Lower lobe of right lung (tissue), 2 donors: ENCODE results near the gene SYT17. TPM values are rescaled to one million over a fixed set of nuclear protein-coding genes. Genes with fewer than 3 reads are reported as not detected.

Experiments
- ATAC-seq, 2 donors: fragments of 200-7000 bp; cut with Tn5 transposase; one replicate each; pipeline ENCODE4 v1.9.1; 2020 to 2022; ENCODE audit warnings: mild to moderate bottlenecking in 2 of 2, moderate library complexity in 2 of 2
- DNase-seq: peaks from one replicate; pipeline ENCODE4 v3.0.0-alpha.2; 2020
- H3K27ac ChIP-seq: fragments of 200-600 bp; one replicate; pipeline ENCODE4 v1.8.0; 2022
- H3K27me3 ChIP-seq: fragments of 200-600 bp; one replicate; pipeline ENCODE4 v1.8.0; 2022; ENCODE audit warnings: low read depth
- H3K36me3 ChIP-seq: fragments of 200-600 bp; one replicate; pipeline ENCODE4 v1.8.0; 2022; ENCODE audit warnings: mild to moderate bottlenecking
- H3K4me1 ChIP-seq: fragments of 200-600 bp; one replicate; pipeline ENCODE4 v1.8.0; 2022
- H3K4me3 ChIP-seq: fragments of 200-600 bp; one replicate; pipeline ENCODE4 v1.8.0; 2022; ENCODE audit warnings: mild to moderate bottlenecking
- H3K9me3 ChIP-seq: fragments of 200-600 bp; one replicate; pipeline ENCODE4 v1.8.0; 2022
- CTCF ChIP-seq: fragments of 200-600 bp; IDR thresholded peaks from one replicate; pipeline ENCODE4 v1.8.0; 2022; ENCODE audit warnings: antibody characterized with exemption, mild to moderate bottlenecking
- intact Hi-C: fragments of 100-400 bp; cut with DNase I; formaldehyde crosslinking; loops from one replicate; pipeline ENCODE4 v1.11.0; 2022
- total RNA-seq: library from RNA; stranded (reverse); fragmentation: NEBNext Ultra II Directional; extraction: Animal tissue kit (Norgen Biotek cat#: 25700); gene quantifications from one replicate; pipeline ENCODE4 v1.2.1, GENCODE V29; 2021
- donor health status: DM: no; HTN: yes; CAD: no; lungs with severe emphysema.

Gene SYT17
- total RNA-seq, 1 donor from 2014 or later: 11.8 TPM

- intact Hi-C loops: no loop called here
- TF ChIP-seq CTCF: no peak
- ATAC-seq (no peak), DNase-seq (no peak)
- Histone ChIP-seq H3K27me3 (no peaks in the 10 kb centered on the region), H3K4me1 (no peaks in the 10 kb centered on the region), H3K27ac (no peak overlapping the region), H3K4me3 (no peak overlapping the region), H3K36me3 (peaks cover 9% of the 10 kb centered on the region), H3K9me3 (peaks cover 10% of the 10 kb centered on the region)
Measured at GRCh38 chr16:19230575-19230974, 62.5 kb downstream of the SYT17 start.

GRCh38 chr16:19231881-19232280, 63.8 kb downstream of the SYT17 start:
- no peak for DNase-seq
- ATAC-seq: no peak
- peaks cover 14% of the 10 kb centered on the region for H3K9me3 ChIP-seq
- intact Hi-C loops: no loop called here
- no peaks in the 10 kb centered on the region for H3K4me1 ChIP-seq
- TF ChIP-seq CTCF: no peak
- no peak overlapping the region for H3K27ac ChIP-seq
- no peaks in the 10 kb centered on the region for H3K27me3 ChIP-seq
- no peak overlapping the region for H3K4me3 ChIP-seq
- no peaks in the 10 kb centered on the region for H3K36me3 ChIP-seq

- no peak for ATAC-seq
- H3K27ac ChIP-seq: no peak overlapping the region
- no peaks in the 10 kb centered on the region for H3K36me3 ChIP-seq
- no peak for TF ChIP-seq CTCF
- peaks cover 14% of the 10 kb centered on the region for H3K9me3 ChIP-seq
- intact Hi-C loops: no loop called here
- no peak for DNase-seq
- H3K4me1 ChIP-seq: no peaks in the 10 kb centered on the region
- no peaks in the 10 kb centered on the region for H3K27me3 ChIP-seq
- no peak overlapping the region for H3K4me3 ChIP-seq
Measured at GRCh38 chr16:19232988-19233387, 64.9 kb downstream of the SYT17 start.

GRCh38 chr16:19235478-19235877, 67.4 kb downstream of the SYT17 start:
- peaks cover 14% of the 10 kb centered on the region for H3K9me3 ChIP-seq
- H3K4me3 ChIP-seq: no peak overlapping the region
- DNase-seq (no peak), ATAC-seq (no peak)
- intact Hi-C loops: no loop called here
- no peaks in the 10 kb centered on the region for H3K4me1 ChIP-seq
- TF ChIP-seq CTCF: no peak
- H3K27me3 ChIP-seq: no peaks in the 10 kb centered on the region
- no peak overlapping the region for H3K27ac ChIP-seq
- no peaks in the 10 kb centered on the region for H3K36me3 ChIP-seq

GRCh38 chr16:19235886-19236285, 67.8 kb downstream of the SYT17 start:
- intact Hi-C loops: no loop called here
- no peak for TF ChIP-seq CTCF
- DNase-seq (no peak), ATAC-seq (no peak)
- Histone ChIP-seq H3K36me3 (no peaks in the 10 kb centered on the region), H3K27me3 (no peaks in the 10 kb centered on the region), H3K4me3 (no peak overlapping the region), H3K9me3 (peaks cover 14% of the 10 kb centered on the region), H3K27ac (no peak overlapping the region), H3K4me1 (no peaks in the 10 kb centered on the region)
